ENCODE results near the gene DOCK4. TPM values are rescaled to one million over a fixed set of nuclear protein-coding genes. Genes with fewer than 3 reads are reported as not detected.
A peak's percentile ranks its signal among the peaks of the same experiment; 100 is the strongest.

Gene DOCK4
- total RNA-seq, 2 donors from 2014 or later, result 0.21 to 1.1 TPM

GRCh38 chr7:111982804-111983203 lies 223.4 kb downstream of the DOCK4 start:
- no peaks in the 10 kb centered on the region for H3K36me3 Mint-ChIP-seq
- no peaks in the 10 kb centered on the region for H3K9me3 Mint-ChIP-seq
- no peak for DNase-seq (ENCODE audit: low spot score in 2 of 2)
- H3K27ac Mint-ChIP-seq, result no peak overlapping the region
- ATAC-seq, result no peak

DNA sequence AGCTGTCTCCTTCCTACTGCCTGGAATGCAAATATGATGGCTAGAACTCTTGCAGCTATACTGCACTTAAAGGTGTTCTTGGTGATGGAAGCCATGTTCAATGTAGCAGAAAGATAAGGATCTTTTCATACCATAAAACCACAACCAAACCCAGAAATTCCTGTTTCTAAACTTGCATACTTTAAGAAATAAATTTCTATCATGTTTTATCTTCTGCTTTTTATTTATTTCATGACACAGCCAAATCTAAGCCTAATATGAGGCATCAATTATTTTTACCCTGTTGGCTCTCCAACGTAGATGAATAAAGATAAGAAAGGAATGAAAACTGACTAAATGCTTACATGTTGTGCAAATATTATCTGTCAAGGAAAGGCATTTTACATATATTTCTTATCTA lies 224.1 kb downstream of the DOCK4 start:
- ATAC-seq, result no peak
- no peak overlapping the region for H3K27ac Mint-ChIP-seq
- no peaks in the 10 kb centered on the region for H3K9me3 Mint-ChIP-seq
- no peaks in the 10 kb centered on the region for H3K36me3 Mint-ChIP-seq
- DNase-seq (ENCODE audit: low spot score in 2 of 2), result no peak

DNA sequence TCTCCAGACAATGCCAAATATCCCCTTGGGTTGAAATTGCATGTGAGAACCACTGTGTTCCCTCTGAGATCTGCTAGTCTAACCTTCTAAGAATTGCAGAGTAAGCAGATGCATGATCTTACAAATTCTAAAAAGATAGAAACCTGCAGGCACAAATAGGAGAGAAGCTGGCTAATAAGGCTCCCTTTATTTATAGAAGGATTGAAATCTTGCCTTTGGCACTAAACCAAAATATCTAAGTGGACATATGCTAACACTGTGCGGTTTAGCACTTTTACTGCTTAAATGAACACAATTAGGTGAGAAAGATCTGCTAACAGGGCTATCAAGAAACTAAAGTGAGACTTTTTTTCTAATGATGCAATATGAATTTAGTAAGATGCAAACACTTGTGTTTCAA lies 225.5 kb downstream of the DOCK4 start:
- Mint-ChIP-seq H3K36me3 (no peaks in the 10 kb centered on the region), H3K9me3 (no peaks in the 10 kb centered on the region), H3K27ac (no peak overlapping the region)
- ATAC-seq, result no peak
- DNase-seq (ENCODE audit: low spot score in 2 of 2), result no peak

- DNase-seq (ENCODE audit: low spot score in 2 of 2), result no peak
- no peak for ATAC-seq
- Mint-ChIP-seq H3K9me3 (no peaks in the 10 kb centered on the region), H3K36me3 (no peaks in the 10 kb centered on the region), H3K27ac (no peak overlapping the region)
Observed at GRCh38 chr7:111975346-111975745, 230.9 kb downstream of the DOCK4 start.

DNA sequence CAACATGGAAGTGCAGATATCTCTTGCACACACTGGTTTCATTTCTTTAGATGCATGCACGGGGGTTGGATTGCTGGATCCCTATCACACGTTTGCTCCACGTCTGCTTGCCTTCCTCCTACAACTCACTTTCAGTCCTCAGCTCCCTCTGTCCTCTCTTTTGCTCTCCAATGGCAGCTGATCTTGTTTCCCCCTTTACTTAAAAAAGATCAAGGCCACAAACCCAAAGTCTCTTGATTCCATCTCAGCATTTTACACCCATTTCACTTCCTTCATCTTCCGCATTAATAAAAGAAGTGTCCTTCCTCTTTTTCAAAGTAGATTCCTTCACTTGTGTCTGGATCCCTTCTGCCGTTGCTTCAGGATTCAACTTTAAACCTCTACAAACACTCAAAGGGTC lies 245.2 kb downstream of the DOCK4 start:
- DNase-seq (ENCODE audit: low spot score in 2 of 2) (no peak), ATAC-seq (no peak)
- H3K27ac Mint-ChIP-seq, result no peak overlapping the region
- no peaks in the 10 kb centered on the region for H3K36me3 Mint-ChIP-seq
- H3K9me3 Mint-ChIP-seq, result no peaks in the 10 kb centered on the region

- DNase-seq (ENCODE audit: low spot score in 2 of 2), result no peak
- no peak for ATAC-seq
- Mint-ChIP-seq H3K9me3 (no peaks in the 10 kb centered on the region), H3K27ac (no peak overlapping the region), H3K36me3 (no peaks in the 10 kb centered on the region)
Observed at GRCh38 chr7:111958896-111959295, 247.3 kb downstream of the DOCK4 start.

DNA sequence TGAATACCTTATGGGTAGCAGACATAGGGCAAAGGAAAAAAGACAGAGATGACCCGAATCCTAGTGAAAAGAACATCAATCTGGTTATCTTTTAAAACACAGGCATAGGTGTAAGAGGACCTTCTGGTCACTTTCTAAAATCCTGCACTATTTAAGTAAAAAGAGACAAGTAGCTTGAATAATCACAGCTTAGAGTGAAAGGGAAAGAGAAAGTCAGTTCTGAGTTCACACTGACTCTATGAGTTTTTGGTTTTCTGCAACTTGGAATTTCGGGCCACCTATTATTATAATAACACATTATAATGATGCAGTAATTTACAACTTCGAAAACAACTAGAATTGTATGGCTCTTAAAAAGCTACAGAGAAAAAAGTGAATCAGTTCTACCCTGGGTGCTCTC lies 247.8 kb downstream of the DOCK4 start:
- DNase-seq (ENCODE audit: low spot score in 2 of 2), result no peak
- Mint-ChIP-seq H3K9me3 (no peaks in the 10 kb centered on the region), H3K36me3 (no peaks in the 10 kb centered on the region), H3K27ac (no peak overlapping the region)
- no peak for ATAC-seq

- ATAC-seq, result no peak
- DNase-seq (ENCODE audit: low spot score in 2 of 2), result no peak
- Mint-ChIP-seq H3K36me3 (no peaks in the 10 kb centered on the region), H3K9me3 (no peaks in the 10 kb centered on the region), H3K27ac (no peak overlapping the region)
Observed at GRCh38 chr7:111955616-111956015, 250.6 kb downstream of the DOCK4 start.

- H3K36me3 Mint-ChIP-seq, result no peaks in the 10 kb centered on the region
- no peaks in the 10 kb centered on the region for H3K9me3 Mint-ChIP-seq
- ATAC-seq, result no peak
Observed at GRCh38 chr7:111954474-111955381, 251.5 kb downstream of the DOCK4 start.

GRCh38 chr7:111954056-111954455 lies 252.1 kb downstream of the DOCK4 start:
- no peaks in the 10 kb centered on the region for H3K9me3 Mint-ChIP-seq
- no peak for DNase-seq (ENCODE audit: low spot score in 2 of 2)
- no peaks in the 10 kb centered on the region for H3K36me3 Mint-ChIP-seq
- no peak overlapping the region for H3K27ac Mint-ChIP-seq
- no peak for ATAC-seq

More at GRCh38 chr7:111954474-111955381, 251.5 kb downstream of the DOCK4 start:
- no peak overlapping the region for H3K27ac Mint-ChIP-seq
- no peak for DNase-seq (ENCODE audit: low spot score in 2 of 2)

DNA sequence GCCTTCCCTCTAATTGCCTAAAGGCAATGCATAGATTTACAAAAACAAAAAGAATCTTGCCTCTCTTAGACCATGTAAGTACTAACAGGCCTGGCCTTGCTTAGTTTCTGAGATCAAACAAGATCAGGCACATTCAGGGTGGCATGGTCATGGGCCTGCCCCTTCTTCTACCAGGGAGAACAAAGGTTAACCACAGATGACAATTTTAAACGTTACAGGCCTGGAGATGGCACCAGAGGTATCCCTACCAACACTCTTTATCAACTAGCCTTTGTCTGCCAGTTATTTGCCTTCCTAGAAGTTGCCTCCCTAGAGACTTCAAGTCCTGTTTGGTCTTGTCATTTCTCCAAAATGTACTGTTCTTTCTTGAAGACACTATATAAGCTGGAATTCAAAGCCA lies 252.6 kb downstream of the DOCK4 start:
- DNase-seq (ENCODE audit: low spot score in 2 of 2) (no peak), ATAC-seq (peak in 1 of 2 donors; percentile 53)
- H3K27ac Mint-ChIP-seq, result no peak overlapping the region
- no peaks in the 10 kb centered on the region for H3K36me3 Mint-ChIP-seq
- H3K9me3 Mint-ChIP-seq, result no peaks in the 10 kb centered on the region

- no peaks in the 10 kb centered on the region for H3K36me3 Mint-ChIP-seq
- no peaks in the 10 kb centered on the region for H3K9me3 Mint-ChIP-seq
- no peak for DNase-seq (ENCODE audit: low spot score in 2 of 2)
- no peak overlapping the region for H3K27ac Mint-ChIP-seq
- ATAC-seq, result no peak
Observed at GRCh38 chr7:111952783-111953182, 253.4 kb downstream of the DOCK4 start.

DNA sequence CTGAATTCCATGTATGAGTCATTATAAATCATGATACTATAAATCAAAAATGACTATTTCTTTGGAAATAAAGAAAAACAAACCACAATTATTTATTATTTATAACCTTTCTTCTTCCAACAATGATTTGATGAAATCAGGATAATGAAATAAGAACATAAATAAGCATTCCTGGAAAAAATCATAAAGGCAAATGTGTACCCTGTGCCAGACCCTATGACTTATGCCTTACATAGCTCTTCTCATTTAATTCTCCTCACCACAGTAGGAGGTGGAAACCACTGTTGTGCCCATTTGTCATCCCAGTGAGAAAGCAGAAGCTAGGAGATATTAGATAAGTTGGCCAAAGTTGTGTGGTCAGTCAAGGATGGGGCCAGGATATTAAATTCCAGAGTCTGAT lies 255.1 kb downstream of the DOCK4 start:
- DNase-seq (ENCODE audit: low spot score in 2 of 2), result no peak
- Mint-ChIP-seq H3K36me3 (no peaks in the 10 kb centered on the region), H3K27ac (no peak overlapping the region), H3K9me3 (no peaks in the 10 kb centered on the region)
- no peak for ATAC-seq

GRCh38 chr7:111942450-111943081 lies 263.6 kb downstream of the DOCK4 start:
- no peak for ATAC-seq
- Mint-ChIP-seq H3K27ac (no peak overlapping the region), H3K36me3 (peaks cover 9 to 15% of the 10 kb centered on the region in 2 donors), H3K9me3 (peaks cover 14 to 16% of the 10 kb centered on the region in 2 donors)
- no peak for DNase-seq (ENCODE audit: low spot score in 2 of 2)

- peaks cover 6 to 8% of the 10 kb centered on the region in 2 donors for H3K9me3 Mint-ChIP-seq
- peaks cover 0 to 6% of the 10 kb centered on the region in 2 donors for H3K36me3 Mint-ChIP-seq
- no peak for ATAC-seq
- no peak for DNase-seq (ENCODE audit: low spot score in 2 of 2)
- H3K27ac Mint-ChIP-seq, result no peak overlapping the region
Observed at GRCh38 chr7:111937163-111937562, 269.0 kb downstream of the DOCK4 start.

DNA sequence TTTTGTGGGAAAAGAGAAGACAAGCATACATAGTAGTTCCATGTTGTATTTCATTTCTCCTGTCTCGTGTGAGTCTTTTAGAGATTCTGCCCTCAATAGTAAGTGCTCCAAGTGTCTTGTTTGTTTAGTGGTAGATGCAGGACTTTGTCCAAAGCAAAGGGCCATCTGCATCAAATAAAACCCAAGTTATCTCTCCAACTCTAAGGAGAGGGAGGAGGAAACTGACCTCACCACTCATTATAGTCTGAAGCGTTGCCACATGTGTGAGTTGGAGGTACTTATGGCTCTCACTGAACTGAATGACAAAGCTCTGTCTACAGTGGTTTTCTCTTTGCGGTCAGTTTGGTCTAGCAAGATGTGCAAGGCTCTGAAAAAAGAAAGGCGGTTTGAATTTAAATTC lies 272.6 kb downstream of the DOCK4 start:
- ATAC-seq, result no peak
- peaks cover 6 to 7% of the 10 kb centered on the region in 2 donors for H3K9me3 Mint-ChIP-seq
- H3K36me3 Mint-ChIP-seq, result peaks cover 0 to 5% of the 10 kb centered on the region in 2 donors
- DNase-seq (ENCODE audit: low spot score in 2 of 2), result no peak
- no peak overlapping the region for H3K27ac Mint-ChIP-seq

DNA sequence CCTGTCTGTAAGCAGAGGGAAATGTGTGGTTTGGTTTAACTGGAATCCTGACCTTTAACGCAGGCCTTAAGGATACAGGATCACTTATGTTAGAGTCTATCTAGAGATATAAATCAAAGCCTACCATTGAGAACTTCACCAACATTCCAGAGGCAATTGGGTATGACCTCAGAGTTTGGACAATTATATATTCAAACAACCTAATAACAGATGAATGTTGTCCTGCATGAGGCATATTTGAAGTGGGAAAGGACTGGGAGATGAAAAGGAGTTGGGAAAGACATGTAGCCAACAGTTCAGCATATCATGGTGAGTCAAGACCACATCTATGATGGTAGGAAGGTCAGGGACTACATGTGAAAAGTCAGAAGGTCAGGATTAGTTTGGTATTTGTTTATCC lies 274.2 kb downstream of the DOCK4 start:
- H3K9me3 Mint-ChIP-seq, result peaks cover 0 to 4% of the 10 kb centered on the region in 2 donors
- H3K27ac Mint-ChIP-seq, result no peak overlapping the region
- H3K36me3 Mint-ChIP-seq, result no peaks in the 10 kb centered on the region
- ATAC-seq (no peak), DNase-seq (ENCODE audit: low spot score in 2 of 2) (no peak)
